ENCODE data around the gene BANF2.

DNA sequence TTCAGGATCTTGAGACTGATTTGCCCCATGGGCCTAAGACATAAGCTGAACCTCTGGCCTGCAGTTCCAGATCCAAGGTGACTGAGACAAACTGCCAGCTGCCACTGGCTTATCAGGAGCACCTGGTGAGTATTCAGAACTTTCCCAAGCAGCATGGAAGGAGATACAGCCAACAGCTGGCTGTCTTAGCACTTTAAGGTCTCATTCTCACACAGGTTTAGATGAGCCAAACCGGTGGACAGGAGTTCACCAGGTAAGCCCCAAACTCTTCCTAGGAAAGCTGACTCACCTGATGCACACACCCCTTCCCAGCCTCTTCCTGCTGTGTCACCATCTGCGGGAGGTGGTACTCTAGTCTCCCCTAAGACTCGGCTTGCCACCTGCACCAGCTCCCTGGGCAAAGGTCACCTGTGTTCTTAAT, at the start of gene BANF2:
- TF ChIP-seq, protein P1, sequence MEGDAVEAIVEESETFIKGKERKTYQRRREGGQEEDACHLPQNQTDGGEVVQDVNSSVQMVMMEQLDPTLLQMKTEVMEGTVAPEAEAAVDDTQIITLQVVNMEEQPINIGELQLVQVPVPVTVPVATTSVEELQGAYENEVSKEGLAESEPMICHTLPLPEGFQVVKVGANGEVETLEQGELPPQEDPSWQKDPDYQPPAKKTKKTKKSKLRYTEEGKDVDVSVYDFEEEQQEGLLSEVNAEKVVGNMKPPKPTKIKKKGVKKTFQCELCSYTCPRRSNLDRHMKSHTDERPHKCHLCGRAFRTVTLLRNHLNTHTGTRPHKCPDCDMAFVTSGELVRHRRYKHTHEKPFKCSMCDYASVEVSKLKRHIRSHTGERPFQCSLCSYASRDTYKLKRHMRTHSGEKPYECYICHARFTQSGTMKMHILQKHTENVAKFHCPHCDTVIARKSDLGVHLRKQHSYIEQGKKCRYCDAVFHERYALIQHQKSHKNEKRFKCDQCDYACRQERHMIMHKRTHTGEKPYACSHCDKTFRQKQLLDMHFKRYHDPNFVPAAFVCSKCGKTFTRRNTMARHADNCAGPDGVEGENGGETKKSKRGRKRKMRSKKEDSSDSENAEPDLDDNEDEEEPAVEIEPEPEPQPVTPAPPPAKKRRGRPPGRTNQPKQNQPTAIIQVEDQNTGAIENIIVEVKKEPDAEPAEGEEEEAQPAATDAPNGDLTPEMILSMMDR (conservative IDR thresholded peaks at IDR 0.05 in 1 of 2, IDR thresholded peaks at IDR 0.05 in 1 of 2; ENCODE audit: extremely low read depth in 1 of 2, insufficient read depth in 1 of 2, low read depth in 1 of 2, low read length in 2 of 2), result no peak
- no peak for TF ChIP-seq EZH2 (IDR thresholded peaks at IDR 0.05; ENCODE audit: borderline replicate concordance, low read length)

Data from mammary epithelial cell (primary cell).